Nephron progenitor cell (in vitro differentiated cells): ENCODE measurements around the gene PATL2.

Source experiments
- DNase-seq: peaks from one replicate; pipeline ENCODE4 v3.0.0; 2021
- H3K27ac Mint-ChIP-seq: 2 replicates; pipeline ENCODE4 v1.8.0; 2021; ENCODE audit warnings: mild to moderate bottlenecking, moderate library complexity, mixed read lengths
- H3K27me3 Mint-ChIP-seq: 2 replicates; pipeline ENCODE4 v1.8.0; 2021; ENCODE audit warnings: mild to moderate bottlenecking, low read depth, mixed read lengths; ENCODE audit not compliant: poor library complexity
- H3K36me3 Mint-ChIP-seq: 2 replicates; pipeline ENCODE4 v1.8.0; 2021; ENCODE audit warnings: low read depth, mixed read lengths
- H3K4me1 Mint-ChIP-seq: 2 replicates; pipeline ENCODE4 v1.8.0; 2021; ENCODE audit warnings: mixed read lengths
- H3K4me3 Mint-ChIP-seq: 2 replicates; pipeline ENCODE4 v1.8.0; 2021; ENCODE audit warnings: mild to moderate bottlenecking, moderate library complexity, mixed read lengths
- H3K9me3 Mint-ChIP-seq: 2 replicates; pipeline ENCODE4 v1.8.0; 2021; ENCODE audit warnings: mild to moderate bottlenecking, moderate library complexity, mixed read lengths
- TF ChIP-seq, protein P1 (sequence below): fragments of 200-600 bp; sonication (generic); IDR thresholded peaks from 2 replicates; pipeline ENCODE4 v1.5.0; 2021; ENCODE audit warnings: antibody characterized with exemption

Gene PATL2

DNA sequence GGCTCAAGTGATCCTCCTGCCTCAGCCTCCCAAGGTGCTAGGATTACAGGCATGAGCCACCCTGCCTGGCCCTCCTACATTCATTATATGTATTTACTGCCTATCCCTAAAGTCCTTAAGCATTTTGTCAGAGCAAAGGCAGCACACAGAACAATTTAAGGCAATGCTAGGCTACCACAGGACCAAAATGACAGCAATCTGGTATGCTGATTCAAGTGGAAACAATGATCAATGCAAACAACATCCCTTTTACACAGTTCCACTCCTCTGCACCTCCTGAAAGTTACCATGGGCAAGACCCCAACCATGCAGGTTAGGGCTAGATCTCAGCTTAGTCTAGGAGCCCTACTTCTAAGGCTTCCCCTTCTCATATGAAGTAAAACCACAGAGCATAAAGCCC, 87.9 kb downstream of the PATL2 start:
- Mint-ChIP-seq H3K9me3 (no peaks in the 10 kb centered on the region), H3K4me3 (no peak overlapping the region), H3K4me1 (no peaks in the 10 kb centered on the region), H3K36me3 (peaks cover 78% of the 10 kb centered on the region), H3K27ac (peak overlapping the region; percentile 83), H3K27me3 (no peaks in the 10 kb centered on the region)
- DNase-seq = no peak
- TF ChIP-seq, protein P1, sequence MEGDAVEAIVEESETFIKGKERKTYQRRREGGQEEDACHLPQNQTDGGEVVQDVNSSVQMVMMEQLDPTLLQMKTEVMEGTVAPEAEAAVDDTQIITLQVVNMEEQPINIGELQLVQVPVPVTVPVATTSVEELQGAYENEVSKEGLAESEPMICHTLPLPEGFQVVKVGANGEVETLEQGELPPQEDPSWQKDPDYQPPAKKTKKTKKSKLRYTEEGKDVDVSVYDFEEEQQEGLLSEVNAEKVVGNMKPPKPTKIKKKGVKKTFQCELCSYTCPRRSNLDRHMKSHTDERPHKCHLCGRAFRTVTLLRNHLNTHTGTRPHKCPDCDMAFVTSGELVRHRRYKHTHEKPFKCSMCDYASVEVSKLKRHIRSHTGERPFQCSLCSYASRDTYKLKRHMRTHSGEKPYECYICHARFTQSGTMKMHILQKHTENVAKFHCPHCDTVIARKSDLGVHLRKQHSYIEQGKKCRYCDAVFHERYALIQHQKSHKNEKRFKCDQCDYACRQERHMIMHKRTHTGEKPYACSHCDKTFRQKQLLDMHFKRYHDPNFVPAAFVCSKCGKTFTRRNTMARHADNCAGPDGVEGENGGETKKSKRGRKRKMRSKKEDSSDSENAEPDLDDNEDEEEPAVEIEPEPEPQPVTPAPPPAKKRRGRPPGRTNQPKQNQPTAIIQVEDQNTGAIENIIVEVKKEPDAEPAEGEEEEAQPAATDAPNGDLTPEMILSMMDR = no peak

DNA sequence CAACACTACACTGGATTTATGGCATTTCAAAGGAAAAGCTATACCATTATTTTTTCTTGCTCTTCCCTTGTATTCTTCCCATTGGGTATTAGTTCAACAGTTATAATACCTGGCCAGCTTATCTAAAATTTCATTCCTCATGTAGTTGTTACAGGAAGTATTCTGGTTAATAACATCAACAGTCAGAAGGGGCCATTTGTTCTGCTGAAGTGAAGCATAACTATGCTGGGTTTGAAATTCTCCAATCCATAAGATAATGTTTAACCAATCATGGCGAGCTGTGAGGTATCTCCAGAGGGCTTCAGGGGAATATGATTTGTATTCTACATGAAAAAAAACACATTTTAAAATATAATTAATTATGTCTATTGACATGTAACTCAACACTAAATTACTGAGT, 91.0 kb downstream of the PATL2 start:
- no peaks in the 10 kb centered on the region for H3K4me1 Mint-ChIP-seq
- peaks cover 78% of the 10 kb centered on the region for H3K36me3 Mint-ChIP-seq
- no peak for DNase-seq
- H3K9me3 Mint-ChIP-seq = no peaks in the 10 kb centered on the region
- H3K27ac Mint-ChIP-seq = no peak overlapping the region
- TF ChIP-seq, protein P1 = no peak
- H3K4me3 Mint-ChIP-seq = no peak overlapping the region
- no peaks in the 10 kb centered on the region for H3K27me3 Mint-ChIP-seq

DNA sequence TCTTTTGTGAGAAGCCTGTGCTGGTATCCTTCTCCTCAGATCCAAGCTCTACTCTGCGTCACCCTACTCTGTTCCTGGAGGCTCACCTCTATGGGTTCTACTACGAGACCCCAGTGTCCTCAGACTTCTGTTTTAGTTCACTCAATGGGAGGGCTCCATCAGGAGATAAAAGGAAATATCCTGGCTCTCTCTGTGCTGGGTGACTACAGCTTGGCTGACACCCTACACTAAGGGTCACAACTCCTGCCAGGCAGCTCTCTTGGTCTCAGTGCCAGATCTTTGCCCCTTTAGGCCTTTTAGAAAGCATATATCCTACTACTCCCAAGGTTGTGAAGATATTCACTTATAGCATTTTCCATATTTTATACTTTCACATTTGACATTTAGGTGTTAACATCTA, 94.1 kb downstream of the PATL2 start:
- TF ChIP-seq, protein P1 = no peak
- Mint-ChIP-seq H3K27ac (no peak overlapping the region), H3K4me3 (no peak overlapping the region), H3K4me1 (no peaks in the 10 kb centered on the region), H3K9me3 (no peaks in the 10 kb centered on the region), H3K27me3 (no peaks in the 10 kb centered on the region), H3K36me3 (peaks cover 81% of the 10 kb centered on the region)
- no peak for DNase-seq
